Measurements from ENCODE around the gene IFNGR1. TPM values are rescaled to one million over a fixed set of nuclear protein-coding genes. Genes with fewer than 3 reads are reported as not detected.

IFNGR1 gene
- total and polyA plus RNA-seq, 2 of the 13 experiments (the other 11 are each of a cell fraction or from before 2014, with no cell fraction given): 82.8 to 87.8 TPM

DNA sequence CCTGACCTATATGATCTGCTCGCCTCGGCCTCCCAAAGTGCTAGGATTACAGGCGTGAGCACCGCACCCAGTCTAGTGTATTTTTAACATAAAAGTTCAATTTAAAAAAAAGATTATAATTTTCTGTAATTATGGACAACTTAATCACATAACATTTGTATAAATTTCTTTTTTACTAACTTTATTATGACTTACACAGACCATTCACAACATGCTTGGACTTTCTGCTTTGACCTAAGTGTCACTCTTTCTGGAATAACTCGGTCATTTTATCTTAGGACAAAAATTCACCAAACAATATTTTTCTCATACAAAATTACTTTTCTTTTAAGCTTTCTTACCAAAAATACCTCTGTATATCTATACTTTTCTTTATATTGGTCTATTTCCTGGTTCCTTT is 30.3 kb downstream of the IFNGR1 start:
- no peaks in the 10 kb centered on the region for H4K20me1 ChIP-seq (ENCODE audit: insufficient read depth, low read length)
- H3K36me3 ChIP-seq (replicated peaks in 1 of 2; ENCODE audit: control insufficient read depth in 1 of 2, insufficient read depth in 2 of 2, low read length in 2 of 2): no peaks in the 10 kb centered on the region
- H3K79me2 ChIP-seq (ENCODE audit: insufficient read depth, low read length): no peaks in the 10 kb centered on the region
- no peak overlapping the region for H2AFZ ChIP-seq (ENCODE audit: low read length)
- 41% methylated on average over 5 of the region's 5 CpGs for WGBS (ENCODE audit: low lambda C conversion rate)
- BruUV-seq (replicated peaks): no TSS peak
- no peaks in the 10 kb centered on the region for H3K4me1 ChIP-seq (ENCODE audit: insufficient read depth, low read length)
- POLR2A ChIA-PET: no interaction called here
- FAIRE-seq: no peak
- DNase-seq (ENCODE audit: low spot score): peak; percentile 23
- no peak overlapping the region for H3K4me2 ChIP-seq (ENCODE audit: low read depth, low read length)
- no peak overlapping the region for H3K4me3 ChIP-seq (replicated peaks in 1 of 3; ENCODE audit: insufficient read depth in 1 of 3, low read depth in 2 of 3, low read length in 3 of 3)
- in situ Hi-C loops (cut with HindIII; ENCODE audit: extremely low pct_ligation_motif_present, low pct_unique_long_range_greater_than_20kb) (no loop called here), intact Hi-C loops (cut with micrococcal nuclease; ENCODE audit: unreplicated experiment) (no loop called here)
- H3K27me3 ChIP-seq (ENCODE audit: control insufficient read depth in 1 of 2, insufficient read depth in 2 of 2, low read length in 2 of 2): no peaks in the 10 kb centered on the region
- no peak for ATAC-seq
- CTCF ChIA-PET (ENCODE audit: low intra/inter-chr PET ratio, low total read pairs): no interaction called here
- no peak overlapping the region for H3K9ac ChIP-seq (ENCODE audit: insufficient read depth, low read depth, low read length)
- no peak overlapping the region for H3K27ac ChIP-seq (ENCODE audit: extremely low read length, insufficient read depth, low read length)
- H3K9me3 ChIP-seq (ENCODE audit: low read length): peaks cover 64% of the 10 kb centered on the region
- no peak for TF ChIP-seq NFRKB (IDR thresholded peaks at IDR 0.05)
- TF ChIP-seq, protein P1, sequence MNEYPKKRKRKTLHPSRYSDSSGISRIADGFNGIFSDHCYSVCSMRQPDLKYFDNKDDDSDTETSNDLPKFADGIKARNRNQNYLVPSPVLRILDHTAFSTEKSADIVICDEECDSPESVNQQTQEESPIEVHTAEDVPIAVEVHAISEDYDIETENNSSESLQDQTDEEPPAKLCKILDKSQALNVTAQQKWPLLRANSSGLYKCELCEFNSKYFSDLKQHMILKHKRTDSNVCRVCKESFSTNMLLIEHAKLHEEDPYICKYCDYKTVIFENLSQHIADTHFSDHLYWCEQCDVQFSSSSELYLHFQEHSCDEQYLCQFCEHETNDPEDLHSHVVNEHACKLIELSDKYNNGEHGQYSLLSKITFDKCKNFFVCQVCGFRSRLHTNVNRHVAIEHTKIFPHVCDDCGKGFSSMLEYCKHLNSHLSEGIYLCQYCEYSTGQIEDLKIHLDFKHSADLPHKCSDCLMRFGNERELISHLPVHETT (CRISPR knock-in tag; conservative IDR thresholded peaks at IDR 0.05): no peak
- TF ChIP-seq, protein P2, sequence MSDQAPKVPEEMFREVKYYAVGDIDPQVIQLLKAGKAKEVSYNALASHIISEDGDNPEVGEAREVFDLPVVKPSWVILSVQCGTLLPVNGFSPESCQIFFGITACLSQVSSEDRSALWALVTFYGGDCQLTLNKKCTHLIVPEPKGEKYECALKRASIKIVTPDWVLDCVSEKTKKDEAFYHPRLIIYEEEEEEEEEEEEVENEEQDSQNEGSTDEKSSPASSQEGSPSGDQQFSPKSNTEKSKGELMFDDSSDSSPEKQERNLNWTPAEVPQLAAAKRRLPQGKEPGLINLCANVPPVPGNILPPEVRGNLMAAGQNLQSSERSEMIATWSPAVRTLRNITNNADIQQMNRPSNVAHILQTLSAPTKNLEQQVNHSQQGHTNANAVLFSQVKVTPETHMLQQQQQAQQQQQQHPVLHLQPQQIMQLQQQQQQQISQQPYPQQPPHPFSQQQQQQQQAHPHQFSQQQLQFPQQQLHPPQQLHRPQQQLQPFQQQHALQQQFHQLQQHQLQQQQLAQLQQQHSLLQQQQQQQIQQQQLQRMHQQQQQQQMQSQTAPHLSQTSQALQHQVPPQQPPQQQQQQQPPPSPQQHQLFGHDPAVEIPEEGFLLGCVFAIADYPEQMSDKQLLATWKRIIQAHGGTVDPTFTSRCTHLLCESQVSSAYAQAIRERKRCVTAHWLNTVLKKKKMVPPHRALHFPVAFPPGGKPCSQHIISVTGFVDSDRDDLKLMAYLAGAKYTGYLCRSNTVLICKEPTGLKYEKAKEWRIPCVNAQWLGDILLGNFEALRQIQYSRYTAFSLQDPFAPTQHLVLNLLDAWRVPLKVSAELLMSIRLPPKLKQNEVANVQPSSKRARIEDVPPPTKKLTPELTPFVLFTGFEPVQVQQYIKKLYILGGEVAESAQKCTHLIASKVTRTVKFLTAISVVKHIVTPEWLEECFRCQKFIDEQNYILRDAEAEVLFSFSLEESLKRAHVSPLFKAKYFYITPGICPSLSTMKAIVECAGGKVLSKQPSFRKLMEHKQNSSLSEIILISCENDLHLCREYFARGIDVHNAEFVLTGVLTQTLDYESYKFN (CRISPR knock-in tag; conservative IDR thresholded peaks at IDR 0.05): no peak
- TF ChIP-seq, protein P3, sequence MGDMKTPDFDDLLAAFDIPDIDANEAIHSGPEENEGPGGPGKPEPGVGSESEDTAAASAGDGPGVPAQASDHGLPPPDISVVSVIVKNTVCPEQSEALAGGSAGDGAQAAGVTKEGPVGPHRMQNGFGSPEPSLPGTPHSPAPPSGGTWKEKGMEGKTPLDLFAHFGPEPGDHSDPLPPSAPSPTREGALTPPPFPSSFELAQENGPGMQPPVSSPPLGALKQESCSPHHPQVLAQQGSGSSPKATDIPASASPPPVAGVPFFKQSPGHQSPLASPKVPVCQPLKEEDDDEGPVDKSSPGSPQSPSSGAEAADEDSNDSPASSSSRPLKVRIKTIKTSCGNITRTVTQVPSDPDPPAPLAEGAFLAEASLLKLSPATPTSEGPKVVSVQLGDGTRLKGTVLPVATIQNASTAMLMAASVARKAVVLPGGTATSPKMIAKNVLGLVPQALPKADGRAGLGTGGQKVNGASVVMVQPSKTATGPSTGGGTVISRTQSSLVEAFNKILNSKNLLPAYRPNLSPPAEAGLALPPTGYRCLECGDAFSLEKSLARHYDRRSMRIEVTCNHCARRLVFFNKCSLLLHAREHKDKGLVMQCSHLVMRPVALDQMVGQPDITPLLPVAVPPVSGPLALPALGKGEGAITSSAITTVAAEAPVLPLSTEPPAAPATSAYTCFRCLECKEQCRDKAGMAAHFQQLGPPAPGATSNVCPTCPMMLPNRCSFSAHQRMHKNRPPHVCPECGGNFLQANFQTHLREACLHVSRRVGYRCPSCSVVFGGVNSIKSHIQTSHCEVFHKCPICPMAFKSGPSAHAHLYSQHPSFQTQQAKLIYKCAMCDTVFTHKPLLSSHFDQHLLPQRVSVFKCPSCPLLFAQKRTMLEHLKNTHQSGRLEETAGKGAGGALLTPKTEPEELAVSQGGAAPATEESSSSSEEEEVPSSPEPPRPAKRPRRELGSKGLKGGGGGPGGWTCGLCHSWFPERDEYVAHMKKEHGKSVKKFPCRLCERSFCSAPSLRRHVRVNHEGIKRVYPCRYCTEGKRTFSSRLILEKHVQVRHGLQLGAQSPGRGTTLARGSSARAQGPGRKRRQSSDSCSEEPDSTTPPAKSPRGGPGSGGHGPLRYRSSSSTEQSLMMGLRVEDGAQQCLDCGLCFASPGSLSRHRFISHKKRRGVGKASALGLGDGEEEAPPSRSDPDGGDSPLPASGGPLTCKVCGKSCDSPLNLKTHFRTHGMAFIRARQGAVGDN (CRISPR knock-in tag; IDR thresholded peaks at IDR 0.05): no peak
- TF ChIP-seq ZNF253 (CRISPR knock-in tag; IDR thresholded peaks at IDR 0.05; ENCODE audit: borderline replicate concordance): no peak
- TF ChIP-seq ZNF10 (CRISPR knock-in tag; IDR thresholded peaks at IDR 0.05; ENCODE audit: borderline replicate concordance, low read depth): no peak
- TF ChIP-seq ZSCAN22 (CRISPR knock-in tag; IDR thresholded peaks at IDR 0.05): no peak
- no peak for TF ChIP-seq ZNF333 (CRISPR knock-in tag; IDR thresholded peaks at IDR 0.05; ENCODE audit: borderline replicate concordance)
- no peak for TF ChIP-seq ARNT (IDR thresholded peaks at IDR 0.05)
- peak; percentile 93 for TF ChIP-seq ZFP36 (IDR thresholded peaks at IDR 0.05; ENCODE audit: borderline replicate concordance, low read depth, low read length, partially characterized antibody)
- TF ChIP-seq, protein P4, sequence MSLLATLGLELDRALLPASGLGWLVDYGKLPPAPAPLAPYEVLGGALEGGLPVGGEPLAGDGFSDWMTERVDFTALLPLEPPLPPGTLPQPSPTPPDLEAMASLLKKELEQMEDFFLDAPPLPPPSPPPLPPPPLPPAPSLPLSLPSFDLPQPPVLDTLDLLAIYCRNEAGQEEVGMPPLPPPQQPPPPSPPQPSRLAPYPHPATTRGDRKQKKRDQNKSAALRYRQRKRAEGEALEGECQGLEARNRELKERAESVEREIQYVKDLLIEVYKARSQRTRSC (CRISPR knock-in tag; IDR thresholded peaks at IDR 0.05; ENCODE audit: low read depth): no peak
- TF ChIP-seq, protein P5, sequence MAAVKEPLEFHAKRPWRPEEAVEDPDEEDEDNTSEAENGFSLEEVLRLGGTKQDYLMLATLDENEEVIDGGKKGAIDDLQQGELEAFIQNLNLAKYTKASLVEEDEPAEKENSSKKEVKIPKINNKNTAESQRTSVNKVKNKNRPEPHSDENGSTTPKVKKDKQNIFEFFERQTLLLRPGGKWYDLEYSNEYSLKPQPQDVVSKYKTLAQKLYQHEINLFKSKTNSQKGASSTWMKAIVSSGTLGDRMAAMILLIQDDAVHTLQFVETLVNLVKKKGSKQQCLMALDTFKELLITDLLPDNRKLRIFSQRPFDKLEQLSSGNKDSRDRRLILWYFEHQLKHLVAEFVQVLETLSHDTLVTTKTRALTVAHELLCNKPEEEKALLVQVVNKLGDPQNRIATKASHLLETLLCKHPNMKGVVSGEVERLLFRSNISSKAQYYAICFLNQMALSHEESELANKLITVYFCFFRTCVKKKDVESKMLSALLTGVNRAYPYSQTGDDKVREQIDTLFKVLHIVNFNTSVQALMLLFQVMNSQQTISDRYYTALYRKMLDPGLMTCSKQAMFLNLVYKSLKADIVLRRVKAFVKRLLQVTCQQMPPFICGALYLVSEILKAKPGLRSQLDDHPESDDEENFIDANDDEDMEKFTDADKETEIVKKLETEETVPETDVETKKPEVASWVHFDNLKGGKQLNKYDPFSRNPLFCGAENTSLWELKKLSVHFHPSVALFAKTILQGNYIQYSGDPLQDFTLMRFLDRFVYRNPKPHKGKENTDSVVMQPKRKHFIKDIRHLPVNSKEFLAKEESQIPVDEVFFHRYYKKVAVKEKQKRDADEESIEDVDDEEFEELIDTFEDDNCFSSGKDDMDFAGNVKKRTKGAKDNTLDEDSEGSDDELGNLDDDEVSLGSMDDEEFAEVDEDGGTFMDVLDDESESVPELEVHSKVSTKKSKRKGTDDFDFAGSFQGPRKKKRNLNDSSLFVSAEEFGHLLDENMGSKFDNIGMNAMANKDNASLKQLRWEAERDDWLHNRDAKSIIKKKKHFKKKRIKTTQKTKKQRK (IDR thresholded peaks at IDR 0.05; ENCODE audit: low read length): peak; percentile 53; the same call in 1 of the 2 replicates

All from HepG2 (cell line).